RWPE1 (cell line): ENCODE results near the gene SPINT2.
"Not testable (repeated sequence)": the region's sequence is repeated elsewhere in the genome, so short reads cannot be mapped to it uniquely, and the experiment has no call there.

ENCODE experiments used
- CTCF ChIA-PET: fragments of 350-600 bp; sonication (Branson Sonifier 250); formaldehyde crosslinking; extraction: SDS; loops from one replicate; lab custom pipeline; 2021; lab: Yijun Ruan, JAX
- POLR2A ChIA-PET: fragments of 400-600 bp; formaldehyde crosslinking; extraction: SDS; loops from one replicate; lab custom pipeline; 2020; ENCODE audit warnings: antibody characterized with exemption; ENCODE audit not compliant: low non-redundant PET; lab: Yijun Ruan, JAX
- DNase-seq: peaks from one replicate; pipeline ENCODE4 v3.0.0; 2012; ENCODE audit warnings: low spot score
- H3K27ac ChIP-seq: fragments of 450-650 bp; 2 replicates; pipeline ENCODE4 v1.5.1; 2017
- CTCF ChIP-seq: fragments of 450-650 bp; conservative IDR thresholded peaks from 2 replicates; pipeline ENCODE4 v1.5.1; 2017; ENCODE audit warnings: low read depth, mild to moderate bottlenecking

The SPINT2 gene

DNA sequence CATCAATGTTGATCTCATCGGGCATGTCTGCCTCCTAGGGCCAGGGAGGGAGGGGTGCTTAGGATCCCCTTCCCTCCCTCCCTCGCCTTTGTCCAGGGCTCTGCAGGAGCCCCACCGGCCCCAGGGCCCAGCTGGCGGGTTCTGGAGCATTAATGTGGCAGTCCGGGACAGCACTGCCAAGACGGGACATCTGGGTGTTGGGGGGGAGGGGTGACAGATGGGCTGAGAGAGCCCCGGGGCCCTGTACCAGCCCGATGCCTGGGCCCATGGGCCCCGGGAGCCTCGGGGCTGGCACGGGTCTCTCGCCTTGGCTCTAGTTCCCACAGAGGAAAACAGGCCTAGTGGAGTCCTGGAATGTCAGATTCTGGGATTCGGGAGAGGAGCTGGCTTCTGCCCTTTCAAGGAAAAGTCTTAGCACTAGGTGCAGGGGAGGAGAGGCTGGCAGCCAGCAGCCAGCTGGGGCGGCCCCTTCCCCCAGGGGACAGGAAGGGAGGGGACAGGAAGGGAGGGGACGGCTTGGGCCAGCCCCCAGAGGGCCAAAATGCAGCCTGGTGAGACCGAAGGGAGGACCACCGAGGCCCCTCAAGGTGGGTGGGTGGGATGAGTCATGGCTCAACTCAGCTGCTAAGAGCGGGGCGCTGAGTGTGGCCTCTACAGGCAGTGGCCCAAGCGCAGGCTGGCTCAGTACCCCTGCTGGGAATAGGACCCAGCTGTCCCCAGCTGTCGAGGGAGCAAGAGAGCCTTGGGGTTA is 11.3 kb upstream of the SPINT2 start:
- peak overlapping the region; percentile 87 for H3K27ac ChIP-seq
- ChIA-PET CTCF (interaction anchor here (0.6 kb wide), 1 partner anchor 26 kb away, joined by 3 read pairs; no protein-coding TSS in a partner anchor), POLR2A (no interaction called here)
- no peak for DNase-seq
- no peak for TF ChIP-seq CTCF

DNA sequence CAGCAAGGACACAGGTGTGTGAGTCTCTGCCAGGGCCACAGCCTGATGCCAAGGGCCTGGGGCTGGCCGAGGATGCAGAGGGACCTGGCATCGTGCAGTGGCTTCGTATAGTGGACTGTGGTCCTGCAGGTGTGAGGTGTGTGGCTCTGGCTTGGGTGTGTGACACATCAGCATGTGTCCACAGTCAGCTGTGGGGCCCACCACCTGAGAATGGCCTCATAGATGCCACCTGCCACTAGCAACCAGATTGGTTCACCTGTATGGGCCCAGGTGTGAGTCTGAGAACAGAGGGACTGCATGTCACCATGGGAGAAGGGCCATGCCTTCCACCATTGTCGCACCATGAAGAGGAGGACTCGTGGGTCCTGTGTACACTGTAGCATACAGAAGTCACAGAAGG is 10.6 kb upstream of the SPINT2 start:
- H3K27ac ChIP-seq = peak overlapping the region; percentile 87
- no peak for DNase-seq
- TF ChIP-seq CTCF = no peak
- ChIA-PET CTCF (no interaction called here), POLR2A (no interaction called here)

- peak overlapping the region; percentile 11; the same call in 1 of the 2 replicates for H3K27ac ChIP-seq
- DNase-seq = no peak
- ChIA-PET POLR2A (interaction anchor here (0.6 kb wide), 2 partner anchors 104 to 336 kb away, joined by 3 to 5 read pairs; no protein-coding TSS in a partner anchor), CTCF (no interaction called here)
- no peak for TF ChIP-seq CTCF
Measured at GRCh38 chr19:38255383-38256014, 8.9 kb upstream of the SPINT2 start.

- POLR2A ChIA-PET, CTCF ChIA-PET, H3K27ac ChIP-seq, DNase-seq: not testable (repeated sequence)
Measured at GRCh38 chr19:38261942-38262341, 2.4 kb upstream of the SPINT2 start.

GRCh38 chr19:38262585-38263268 is 1.6 kb upstream of the SPINT2 start:
- no peak for TF ChIP-seq CTCF
- CTCF ChIA-PET = no interaction called here
- H3K27ac ChIP-seq = no peak overlapping the region
- peak; percentile 38 for DNase-seq
- POLR2A ChIA-PET = no interaction called here

GRCh38 chr19:38263689-38264485 is 486 bp upstream of the SPINT2 start:
- ChIA-PET CTCF (interaction anchor here (0.7 kb wide), 1 partner anchor 23 kb away, joined by 4 read pairs; no protein-coding TSS in a partner anchor), POLR2A (interaction anchor here (0.5 to 3.9 kb wide), 3 partner anchors 12 to 223 kb away, joined by 3 to 29 read pairs (median 6); partner anchors contain the start of gene C19orf33)
- H3K27ac ChIP-seq = peak overlapping the region; percentile 96
- no peak for TF ChIP-seq CTCF
- DNase-seq = peak; percentile 95
